ENCODE data around the gene FNDC8.

- TF ChIP-seq CTCF (conservative IDR thresholded peaks at IDR 0.05; ENCODE audit: low read depth, low read length) (no peak), EZH2 (IDR thresholded peaks at IDR 0.05; ENCODE audit: borderline replicate concordance, low read depth, low read length, poor library complexity, severe bottlenecking) (no peak)
Observed at GRCh38 chr17:35160354-35161201, 39.2 kb downstream of the FNDC8 start.
